Thyroid gland (tissue), 4 donors: ENCODE results near the gene MAF.

Experiments
- POLR2A ChIP-seq, 2 donors: fragments of 450-650 bp; IDR thresholded peaks; one replicate each; pipeline ENCODE4 v1.6.1; 2017; ENCODE audit warnings: antibody characterized with exemption in 2 of 2, mild to moderate bottlenecking in 2 of 2, moderate library complexity in 1 of 2
- TF ChIP-seq, protein P1 (sequence below), 6 experiments: fragments of 200-600 bp in 3 of 6; fragments of 450-650 bp in 3 of 6; sonication (generic) in 3 of 6; IDR thresholded peaks; one replicate each; pipeline ENCODE4 v1.5.1; 2016 to 2019; ENCODE audit warnings: antibody characterized with exemption in 6 of 6, mild to moderate bottlenecking in 2 of 6, inconsistent platforms in 1 of 6, moderate library complexity in 1 of 6

DNA sequence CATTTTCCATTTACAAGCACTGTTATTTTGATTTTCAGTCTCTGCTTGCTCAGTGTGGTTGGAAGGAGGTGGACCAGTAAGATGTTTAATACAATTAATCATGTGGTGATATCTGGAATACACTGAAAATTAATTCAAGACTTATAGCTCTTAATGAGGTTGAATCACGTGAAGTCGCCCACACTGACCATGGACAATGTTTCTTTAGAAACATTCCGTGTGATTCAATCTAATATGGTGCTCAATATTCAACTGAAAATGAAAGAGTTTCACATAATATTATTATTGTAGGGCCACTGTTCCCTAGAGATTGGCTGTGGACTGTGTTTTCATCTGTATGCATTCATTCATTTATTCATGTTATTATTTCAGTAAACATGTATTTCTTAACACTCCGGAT lies 45.2 kb upstream of the MAF start:
- TF ChIP-seq, protein P1, sequence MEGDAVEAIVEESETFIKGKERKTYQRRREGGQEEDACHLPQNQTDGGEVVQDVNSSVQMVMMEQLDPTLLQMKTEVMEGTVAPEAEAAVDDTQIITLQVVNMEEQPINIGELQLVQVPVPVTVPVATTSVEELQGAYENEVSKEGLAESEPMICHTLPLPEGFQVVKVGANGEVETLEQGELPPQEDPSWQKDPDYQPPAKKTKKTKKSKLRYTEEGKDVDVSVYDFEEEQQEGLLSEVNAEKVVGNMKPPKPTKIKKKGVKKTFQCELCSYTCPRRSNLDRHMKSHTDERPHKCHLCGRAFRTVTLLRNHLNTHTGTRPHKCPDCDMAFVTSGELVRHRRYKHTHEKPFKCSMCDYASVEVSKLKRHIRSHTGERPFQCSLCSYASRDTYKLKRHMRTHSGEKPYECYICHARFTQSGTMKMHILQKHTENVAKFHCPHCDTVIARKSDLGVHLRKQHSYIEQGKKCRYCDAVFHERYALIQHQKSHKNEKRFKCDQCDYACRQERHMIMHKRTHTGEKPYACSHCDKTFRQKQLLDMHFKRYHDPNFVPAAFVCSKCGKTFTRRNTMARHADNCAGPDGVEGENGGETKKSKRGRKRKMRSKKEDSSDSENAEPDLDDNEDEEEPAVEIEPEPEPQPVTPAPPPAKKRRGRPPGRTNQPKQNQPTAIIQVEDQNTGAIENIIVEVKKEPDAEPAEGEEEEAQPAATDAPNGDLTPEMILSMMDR (IDR thresholded peaks at IDR 0.05) = no peak
- TF ChIP-seq POLR2A (IDR thresholded peaks at IDR 0.05) = no peak
